Naive thymus-derived CD8-positive, alpha-beta T cell (primary cell): Measurements from ENCODE around the gene QTRT2. TPM values are rescaled to one million over a fixed set of nuclear protein-coding genes. Genes with fewer than 3 reads are reported as not detected.
A peak's percentile ranks its signal among the peaks of the same experiment; 100 is the strongest.

ENCODE experiments used
- ATAC-seq, 2 donors: fragments of 150-1000 bp; cut with Tn5 transposase in 1 of 2; sonication (Bioruptor Pico), chemical (Tn5 transposase) in 1 of 2; 1 replicate in 1 of 2; 2 replicates in 1 of 2; pipeline ENCODE4 v1.10.0; 2021; ENCODE audit warnings: mild to moderate bottlenecking in 2 of 2, moderate library complexity in 2 of 2
- POLR2A ChIA-PET: fragments of 350-600 bp; sonication (Branson Sonifier 250); formaldehyde crosslinking; loops from one replicate; lab custom pipeline; 2021; ENCODE audit warnings: antibody characterized with exemption; lab: Charles Lee
- DNase-seq, 10 donors: peaks; one replicate each; pipeline versions ENCODE4 v3.0.0 to v3.0.0-alpha.2; 2020 to 2022
- H3K27ac Mint-ChIP-seq, 10 donors: one replicate each; pipeline ENCODE4 v1.8.0; 2020 to 2022; ENCODE audit warnings: mild to moderate bottlenecking in 10 of 10, mixed read lengths in 10 of 10, moderate library complexity in 4 of 10, inconsistent platforms in 1 of 10
- H3K27me3 Mint-ChIP-seq, 5 donors: one replicate each; pipeline ENCODE4 v1.8.0; 2021 to 2022; ENCODE audit warnings: mixed read lengths in 5 of 5
- H3K36me3 Mint-ChIP-seq, 3 donors: one replicate each; pipeline ENCODE4 v1.8.0; 2020 to 2022; ENCODE audit warnings: mixed read lengths in 3 of 3, mild to moderate bottlenecking in 2 of 3, inconsistent platforms in 1 of 3
- H3K4me1 Mint-ChIP-seq, 4 donors: one replicate each; pipeline ENCODE4 v1.8.0; 2021 to 2022; ENCODE audit warnings: mixed read lengths in 4 of 4
- H3K4me3 Mint-ChIP-seq, 10 donors: one replicate each; pipeline ENCODE4 v1.8.0; 2020 to 2022; ENCODE audit warnings: mild to moderate bottlenecking in 10 of 10, mixed read lengths in 10 of 10, moderate library complexity in 6 of 10, inconsistent platforms in 1 of 10
- H3K9me3 Mint-ChIP-seq, 9 donors: one replicate each; pipeline ENCODE4 v1.8.0; 2020 to 2022; ENCODE audit warnings: mixed read lengths in 9 of 9, mild to moderate bottlenecking in 3 of 9, inconsistent platforms in 1 of 9, moderate library complexity in 1 of 9
- polyA plus RNA-seq, 3 donors: library from polyadenylated mRNA; unstranded; fragments of 300-500 nt; fragmentation: Illumina TruSeq; gene quantifications; one replicate each; pipeline ENCODE4 v1.2.3, GENCODE V29; 2021
- total RNA-seq, 8 experiments: library from RNA in 2 of 8; stranded (reverse) in 2 of 8; gene quantifications; one replicate each; pipeline ENCODE4 v1.2.3 and lab custom pipeline; 2021 to 2026

The QTRT2 gene
- total and polyA plus RNA-seq, 5 experiments from 2014 or later = 8.1 to 36.3 (median 12.9) TPM

GRCh38 chr3:114081037-114081436 is 24.5 kb downstream of the QTRT2 start:
- Mint-ChIP-seq H3K27me3 (no peaks in the 10 kb centered on the region), H3K27ac (no peak overlapping the region), H3K4me3 (no peak overlapping the region), H3K9me3 (no peaks in the 10 kb centered on the region), H3K4me1 (no peaks in the 10 kb centered on the region), H3K36me3 (peaks cover 22 to 100% (median 70%) of the 10 kb centered on the region in 3 donors)
- DNase-seq (no peak), ATAC-seq (no peak)
- POLR2A ChIA-PET = no interaction called here

GRCh38 chr3:114083112-114083511 is 26.6 kb downstream of the QTRT2 start:
- Mint-ChIP-seq H3K9me3 (no peaks in the 10 kb centered on the region), H3K27ac (peak overlapping the region in 1 of 10 donors; percentile 56), H3K4me3 (no peak overlapping the region), H3K4me1 (no peaks in the 10 kb centered on the region), H3K36me3 (peaks cover 21 to 99% (median 80%) of the 10 kb centered on the region in 3 donors), H3K27me3 (no peaks in the 10 kb centered on the region)
- DNase-seq = no peak
- POLR2A ChIA-PET = no interaction called here
- no peak for ATAC-seq

DNA sequence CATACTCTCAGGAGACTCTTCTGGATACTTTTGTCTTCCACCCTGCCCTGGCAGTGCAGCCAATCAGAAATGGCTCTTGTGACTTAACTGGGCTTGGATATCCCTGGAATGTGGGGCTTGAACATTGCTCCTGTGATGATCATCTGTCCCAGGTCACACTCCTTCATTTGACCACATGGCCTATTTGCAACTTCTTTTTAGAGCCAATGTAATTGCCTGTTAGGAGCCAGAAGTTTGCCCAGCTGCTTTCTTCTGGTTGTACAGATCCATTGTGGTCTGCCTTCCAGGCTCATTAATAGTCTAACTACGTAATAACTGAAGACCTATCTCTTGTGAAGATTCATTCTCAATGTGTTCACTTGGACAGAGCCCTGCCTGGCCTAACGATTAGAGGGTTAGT is 29.8 kb downstream of the QTRT2 start:
- DNase-seq (no peak), ATAC-seq (no peak)
- no peak overlapping the region for H3K27ac Mint-ChIP-seq
- H3K36me3 Mint-ChIP-seq = peaks cover 21 to 67% (median 56%) of the 10 kb centered on the region in 3 donors
- H3K9me3 Mint-ChIP-seq = peaks cover 0 to 2% (median 0%) of the 10 kb centered on the region in 9 donors
- POLR2A ChIA-PET = no interaction called here
- H3K4me3 Mint-ChIP-seq = no peak overlapping the region
- no peaks in the 10 kb centered on the region for H3K27me3 Mint-ChIP-seq
- no peaks in the 10 kb centered on the region for H3K4me1 Mint-ChIP-seq

DNA sequence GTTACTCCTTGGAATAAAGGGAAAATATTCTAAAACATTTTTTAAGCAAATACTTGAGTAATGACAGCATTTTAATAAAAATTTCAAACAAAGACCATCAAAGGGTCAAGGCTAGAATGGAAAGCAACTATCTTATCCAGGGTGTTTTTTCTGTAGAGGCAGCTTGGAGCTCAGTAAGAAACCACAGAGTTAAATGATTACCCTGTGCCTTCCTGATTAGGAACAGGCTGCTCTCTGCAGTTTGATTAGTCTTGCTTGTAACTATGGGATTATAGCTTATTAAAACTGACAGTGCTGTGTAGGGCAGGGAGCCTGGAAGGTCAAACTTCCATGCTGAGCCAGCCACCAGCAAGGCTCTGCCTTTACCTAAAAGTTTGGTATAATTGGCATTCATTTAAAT is 33.1 kb downstream of the QTRT2 start:
- Mint-ChIP-seq H3K27ac (peak overlapping the region in 2 of 10 donors; percentile 22 to 55), H3K4me3 (no peak overlapping the region), H3K27me3 (no peaks in the 10 kb centered on the region), H3K36me3 (peaks cover 11 to 33% (median 32%) of the 10 kb centered on the region in 3 donors), H3K4me1 (peaks cover 0 to 8% (median 1%) of the 10 kb centered on the region in 4 donors), H3K9me3 (peaks cover 0 to 3% (median 0%) of the 10 kb centered on the region in 9 donors)
- POLR2A ChIA-PET = no interaction called here
- no peak for ATAC-seq
- no peak for DNase-seq

DNA sequence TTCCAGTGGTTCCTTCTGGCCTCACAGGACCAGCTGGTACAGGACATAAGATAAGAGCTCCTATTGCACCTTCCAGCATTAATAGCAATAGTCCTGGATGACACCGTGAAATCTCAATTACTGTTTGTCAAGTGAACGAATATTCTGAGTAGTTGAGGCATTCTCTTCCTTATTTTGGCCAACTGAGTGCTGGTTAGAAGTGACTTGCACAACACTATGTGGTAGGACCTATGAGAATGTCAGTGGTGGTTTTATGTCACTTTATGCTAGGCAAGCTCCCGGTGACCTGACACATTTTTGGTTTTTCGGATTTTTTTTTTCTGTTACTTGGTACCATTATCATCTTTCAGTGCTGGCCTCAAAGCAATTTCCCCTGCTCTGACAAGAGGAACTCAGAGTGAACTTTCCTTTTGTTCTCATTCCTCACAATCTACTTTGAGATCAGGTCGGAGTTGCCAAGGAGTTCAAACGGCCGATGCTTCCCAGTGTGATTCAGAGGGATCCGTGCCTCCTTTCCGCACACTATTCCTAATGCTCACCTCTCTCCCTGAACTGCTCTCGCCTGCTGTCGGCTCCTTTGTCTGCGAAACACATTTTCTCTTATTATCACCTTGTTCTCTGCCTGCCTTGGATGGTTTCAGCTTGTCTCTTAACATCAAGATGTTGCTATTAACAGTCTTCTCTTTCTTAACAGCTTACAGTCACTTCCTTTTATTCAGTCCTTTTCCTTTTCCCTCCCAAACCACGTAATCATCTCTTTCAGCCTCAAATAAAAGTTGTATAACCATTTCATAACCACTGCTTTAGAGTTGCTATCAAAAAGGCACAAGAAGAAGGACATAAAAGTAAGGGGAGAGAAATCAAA is 35.8 kb downstream of the QTRT2 start:
- H3K4me3 Mint-ChIP-seq = no peak overlapping the region
- H3K27me3 Mint-ChIP-seq = peaks cover 0 to 4% (median 0%) of the 10 kb centered on the region in 5 donors
- POLR2A ChIA-PET = no interaction called here
- peaks cover 0 to 8% (median 1%) of the 10 kb centered on the region in 4 donors for H3K4me1 Mint-ChIP-seq
- ATAC-seq = no peak
- peaks cover 6% of the 10 kb centered on the region in 3 donors for H3K36me3 Mint-ChIP-seq
- peaks cover 0 to 3% (median 0%) of the 10 kb centered on the region in 9 donors for H3K9me3 Mint-ChIP-seq
- no peak overlapping the region for H3K27ac Mint-ChIP-seq
- no peak for DNase-seq

- Mint-ChIP-seq H3K36me3 (peaks cover 0 to under 1% (median under 1%) of the 10 kb centered on the region in 3 donors), H3K27ac (no peak overlapping the region), H3K9me3 (peaks cover 0 to 3% (median 0%) of the 10 kb centered on the region in 9 donors), H3K4me1 (peaks cover 0 to 8% (median 1%) of the 10 kb centered on the region in 4 donors), H3K27me3 (peaks cover 0 to 4% (median 0%) of the 10 kb centered on the region in 5 donors), H3K4me3 (no peak overlapping the region)
- ATAC-seq = no peak
- no peak for DNase-seq
- POLR2A ChIA-PET = no interaction called here
These were observed 36.5 kb downstream of the QTRT2 start for GRCh38 chr3:114093016-114093380.

- Mint-ChIP-seq H3K27ac (no peak overlapping the region), H3K4me3 (no peak overlapping the region), H3K27me3 (peaks cover 0 to 4% (median 0%) of the 10 kb centered on the region in 5 donors), H3K4me1 (peaks cover 0 to 8% (median 1%) of the 10 kb centered on the region in 4 donors), H3K9me3 (peaks cover 0 to 3% (median 0%) of the 10 kb centered on the region in 9 donors), H3K36me3 (no peaks in the 10 kb centered on the region)
- ATAC-seq = no peak
- POLR2A ChIA-PET = no interaction called here
- no peak for DNase-seq
These were observed 37.1 kb downstream of the QTRT2 start for GRCh38 chr3:114093596-114093995.

DNA sequence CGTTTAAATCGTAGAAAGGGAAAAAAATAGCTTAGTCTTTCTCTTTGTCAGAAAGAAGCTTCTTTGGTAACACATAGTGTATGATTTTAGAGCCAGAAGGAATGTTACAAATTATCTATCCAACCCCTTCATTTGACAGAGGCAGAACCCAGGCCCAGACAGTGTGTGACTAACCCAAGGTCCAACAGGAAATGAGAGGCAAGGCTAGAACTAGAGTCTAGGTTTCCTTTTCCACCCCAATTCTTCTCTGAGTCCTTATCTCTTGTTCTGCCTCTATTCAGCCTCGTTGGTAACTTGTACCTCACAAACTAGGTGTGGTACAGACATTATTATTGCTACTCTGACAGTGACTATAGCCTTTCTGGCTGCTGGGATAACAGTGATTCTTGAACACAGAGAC is 39.3 kb downstream of the QTRT2 start:
- Mint-ChIP-seq H3K9me3 (peaks cover 0 to 3% (median 0%) of the 10 kb centered on the region in 9 donors), H3K27ac (no peak overlapping the region), H3K4me3 (no peak overlapping the region), H3K4me1 (peaks cover 0 to 8% (median 1%) of the 10 kb centered on the region in 4 donors), H3K36me3 (no peaks in the 10 kb centered on the region), H3K27me3 (peaks cover 0 to 5% (median 0%) of the 10 kb centered on the region in 5 donors)
- ATAC-seq (no peak), DNase-seq (no peak)
- POLR2A ChIA-PET = no interaction called here

DNA sequence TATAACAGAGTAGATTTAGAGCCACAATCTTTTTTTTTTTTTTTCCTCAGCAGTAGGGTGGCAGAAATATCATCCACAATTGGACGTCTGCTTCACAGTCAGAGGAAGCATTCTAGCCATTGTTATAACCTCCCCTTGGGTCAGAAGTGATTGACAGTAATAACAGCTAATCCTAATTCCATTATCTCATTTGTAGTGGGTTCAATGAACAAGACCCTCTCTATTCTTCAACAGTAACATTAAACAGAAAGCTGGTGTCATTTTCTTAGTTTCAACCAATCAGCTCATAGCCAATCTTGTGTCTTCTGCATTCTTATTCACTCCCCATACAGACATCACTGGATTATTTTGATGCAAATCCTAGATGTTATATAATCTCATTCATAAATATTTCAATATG is 44.6 kb downstream of the QTRT2 start:
- ATAC-seq (no peak), DNase-seq (no peak)
- H3K9me3 Mint-ChIP-seq = no peaks in the 10 kb centered on the region
- POLR2A ChIA-PET = no interaction called here
- peaks cover 0 to 6% (median 5%) of the 10 kb centered on the region in 5 donors for H3K27me3 Mint-ChIP-seq
- no peaks in the 10 kb centered on the region for H3K4me1 Mint-ChIP-seq
- no peak overlapping the region for H3K4me3 Mint-ChIP-seq
- H3K36me3 Mint-ChIP-seq = no peaks in the 10 kb centered on the region
- no peak overlapping the region for H3K27ac Mint-ChIP-seq

DNA sequence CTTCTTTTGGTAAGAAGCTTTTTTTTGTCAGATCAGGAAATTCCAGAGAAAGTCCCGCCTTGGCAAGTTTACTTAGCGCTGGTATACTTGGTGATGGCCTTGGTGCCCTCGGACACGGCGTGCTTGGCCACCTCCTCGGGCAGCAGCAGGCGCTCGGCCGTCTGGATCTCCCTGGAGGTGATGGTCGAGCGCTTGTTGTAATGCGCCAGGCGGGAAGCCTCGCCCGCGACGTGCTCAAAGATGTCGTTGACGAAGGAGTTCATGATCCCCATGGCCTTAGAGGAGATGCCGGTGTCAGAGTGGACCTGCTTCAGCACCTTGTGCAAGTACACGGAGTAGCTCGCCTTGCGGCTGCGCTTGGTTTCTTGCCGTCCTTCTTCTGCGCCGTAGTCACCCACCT is 46.6 kb downstream of the QTRT2 start:
- Mint-ChIP-seq H3K4me3 (no peak overlapping the region), H3K27me3 (peaks cover 0 to 7% (median 5%) of the 10 kb centered on the region in 5 donors), H3K4me1 (no peaks in the 10 kb centered on the region), H3K9me3 (no peaks in the 10 kb centered on the region), H3K27ac (no peak overlapping the region), H3K36me3 (no peaks in the 10 kb centered on the region)
- ATAC-seq (no peak), DNase-seq (no peak)
- POLR2A ChIA-PET = no interaction called here

DNA sequence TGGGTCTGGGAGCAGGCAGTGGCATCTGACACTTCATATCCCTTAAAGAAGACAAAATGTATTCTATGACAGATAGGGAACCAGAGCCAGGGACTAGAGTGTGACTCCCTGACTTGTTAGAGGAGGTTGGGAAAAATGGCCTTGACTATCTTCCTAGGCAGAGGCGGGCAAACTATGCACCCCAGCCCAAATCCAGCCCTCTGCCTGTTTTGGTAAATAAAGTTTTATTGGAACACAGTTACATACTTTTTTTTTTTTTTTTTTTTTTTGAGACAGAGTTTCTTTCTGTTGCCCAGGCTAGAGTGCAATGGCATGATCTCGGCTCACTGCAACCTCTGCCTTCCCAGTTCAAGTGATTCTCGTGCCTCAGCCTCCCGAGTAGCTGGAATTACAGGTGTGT is 47.3 kb downstream of the QTRT2 start:
- no peak for DNase-seq
- Mint-ChIP-seq H3K36me3 (no peaks in the 10 kb centered on the region), H3K4me1 (no peaks in the 10 kb centered on the region), H3K9me3 (no peaks in the 10 kb centered on the region), H3K27ac (no peak overlapping the region), H3K27me3 (peaks cover 0 to 7% (median 5%) of the 10 kb centered on the region in 5 donors), H3K4me3 (no peak overlapping the region)
- POLR2A ChIA-PET = no interaction called here
- ATAC-seq = no peak

GRCh38 chr3:114104414-114104813 is 47.9 kb downstream of the QTRT2 start:
- POLR2A ChIA-PET = no interaction called here
- Mint-ChIP-seq H3K4me3 (no peak overlapping the region), H3K9me3 (no peaks in the 10 kb centered on the region), H3K27me3 (peaks cover 1 to 8% (median 5%) of the 10 kb centered on the region in 5 donors), H3K27ac (no peak overlapping the region), H3K36me3 (no peaks in the 10 kb centered on the region), H3K4me1 (no peaks in the 10 kb centered on the region)
- ATAC-seq (no peak), DNase-seq (no peak)

DNA sequence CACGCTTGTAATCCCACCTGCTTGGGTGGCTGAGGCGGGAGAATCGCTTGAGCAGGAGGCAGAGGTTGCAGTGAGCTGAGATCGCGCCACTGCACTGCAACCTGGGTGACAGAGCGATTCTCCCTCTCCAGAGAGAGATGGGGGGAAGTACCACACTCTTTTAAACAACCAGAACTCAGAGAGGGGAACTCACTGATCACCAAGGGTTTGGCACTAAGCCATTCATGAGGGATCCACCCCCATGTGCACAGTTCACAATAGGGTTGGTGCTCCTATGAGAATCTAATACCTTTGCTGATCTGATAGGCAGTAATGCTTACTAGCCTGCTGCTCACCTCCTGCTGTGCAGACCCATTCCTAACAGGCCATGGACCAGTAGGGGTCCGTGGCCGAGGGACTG is 51.6 kb downstream of the QTRT2 start:
- POLR2A ChIA-PET = no interaction called here
- H3K36me3 Mint-ChIP-seq = no peaks in the 10 kb centered on the region
- ATAC-seq = no peak
- H3K27ac Mint-ChIP-seq = no peak overlapping the region
- H3K4me1 Mint-ChIP-seq = no peaks in the 10 kb centered on the region
- no peak overlapping the region for H3K4me3 Mint-ChIP-seq
- no peak for DNase-seq
- H3K9me3 Mint-ChIP-seq = no peaks in the 10 kb centered on the region
- H3K27me3 Mint-ChIP-seq = peaks cover 2 to 28% (median 17%) of the 10 kb centered on the region in 5 donors
